GM18505 (cell line): Measurements from ENCODE around the gene MIPOL1.
"Not testable (repeated sequence)": the region's sequence is repeated elsewhere in the genome, so short reads cannot be mapped to it uniquely, and the experiment has no call there.

Experiments used
- ATAC-seq: cut with Tn5 transposase; IDR thresholded peaks from one replicate; pipeline ENCODE4 v1.9.1; 2021; ENCODE audit not compliant: unreplicated experiment
- POLR2A ChIP-seq: IDR thresholded peaks from 4 replicates; pipeline ENCODE4 v1.6.1; 2011; ENCODE audit warnings: borderline replicate concordance; ENCODE audit not compliant: insufficient read depth, insufficient read length; ENCODE audit errors: extremely low read depth

The MIPOL1 gene

DNA sequence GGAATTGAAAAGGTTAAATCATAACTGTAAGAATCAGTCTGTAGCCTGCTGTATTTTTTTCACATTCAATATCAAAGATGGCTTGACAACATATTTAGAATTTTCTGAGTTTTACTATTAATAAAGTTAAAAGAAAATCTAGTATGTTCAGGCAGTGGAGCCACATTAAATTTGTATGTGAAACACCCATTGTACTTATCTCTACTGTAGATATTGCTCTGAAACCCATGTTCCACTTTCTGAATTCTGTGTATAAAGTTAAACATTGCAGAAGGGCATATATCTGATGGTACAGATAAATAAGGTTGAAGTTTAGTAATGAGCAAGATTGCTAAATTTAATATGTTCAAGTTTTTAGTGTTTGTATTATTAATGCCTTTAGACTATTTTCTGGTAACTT lies 224.6 kb downstream of the MIPOL1 start:
- TF ChIP-seq POLR2A, result no peak

DNA sequence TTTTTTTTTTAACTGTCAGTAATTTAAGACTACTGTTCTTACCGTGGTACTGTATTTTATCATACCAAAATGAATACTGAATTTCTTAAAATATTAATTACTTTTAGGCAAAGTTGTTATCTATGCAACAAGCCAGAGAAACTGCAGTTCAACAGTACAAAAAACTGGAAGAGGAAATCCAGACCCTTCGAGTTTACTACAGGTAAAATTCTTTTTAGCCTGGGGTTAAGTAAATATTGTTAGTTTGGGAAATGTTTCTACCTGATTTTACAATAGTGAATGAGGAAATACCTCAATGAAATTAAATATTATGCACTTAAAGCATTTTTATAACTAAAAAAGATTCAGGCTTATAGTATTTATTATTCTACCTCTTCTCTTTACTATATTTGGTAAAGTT lies 225.0 kb downstream of the MIPOL1 start:
- no peak for ATAC-seq
- TF ChIP-seq POLR2A, result no peak

More for the DNA sequence above, 224.6 kb downstream of the MIPOL1 start:
- ATAC-seq, result no peak

DNA sequence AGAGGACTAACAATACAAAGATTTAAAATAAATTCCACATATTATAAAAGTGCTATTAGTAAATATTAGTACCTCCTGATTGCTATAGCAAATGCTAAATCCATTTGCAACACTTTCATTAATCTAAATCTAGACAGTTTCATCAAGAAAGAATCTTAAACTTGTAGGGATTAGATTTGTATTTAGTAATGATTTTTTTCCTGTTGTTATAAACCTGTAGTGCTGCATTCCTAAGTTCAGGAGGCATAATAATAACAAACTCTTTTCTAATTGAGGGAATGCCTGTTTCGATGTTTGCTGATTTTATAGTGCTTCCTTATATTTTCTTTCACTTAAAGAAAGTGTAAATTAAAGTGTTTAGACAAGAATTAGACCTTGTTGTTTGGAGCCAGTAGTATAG lies 231.2 kb downstream of the MIPOL1 start:
- ATAC-seq, result no peak
- no peak for TF ChIP-seq POLR2A

DNA sequence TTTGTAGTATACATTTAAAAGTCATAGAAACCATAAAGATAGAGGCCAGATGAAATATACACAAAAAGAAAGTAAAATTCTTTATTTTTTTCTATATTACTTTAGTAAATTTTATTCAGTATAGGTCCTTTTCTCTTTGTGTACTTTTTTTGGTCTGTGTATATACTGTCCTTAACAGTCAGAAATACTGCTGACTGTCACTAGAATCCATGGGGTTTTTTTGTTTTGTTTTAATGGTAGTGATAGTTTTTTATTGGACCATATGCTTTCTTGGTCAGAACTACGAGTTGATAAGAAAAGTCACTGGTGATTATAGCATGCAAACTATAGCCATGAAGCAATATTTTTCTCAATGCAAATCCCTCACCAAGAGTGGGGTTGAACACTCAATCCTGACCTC lies 231.9 kb downstream of the MIPOL1 start:
- ATAC-seq, result no peak
- no peak for TF ChIP-seq POLR2A

DNA sequence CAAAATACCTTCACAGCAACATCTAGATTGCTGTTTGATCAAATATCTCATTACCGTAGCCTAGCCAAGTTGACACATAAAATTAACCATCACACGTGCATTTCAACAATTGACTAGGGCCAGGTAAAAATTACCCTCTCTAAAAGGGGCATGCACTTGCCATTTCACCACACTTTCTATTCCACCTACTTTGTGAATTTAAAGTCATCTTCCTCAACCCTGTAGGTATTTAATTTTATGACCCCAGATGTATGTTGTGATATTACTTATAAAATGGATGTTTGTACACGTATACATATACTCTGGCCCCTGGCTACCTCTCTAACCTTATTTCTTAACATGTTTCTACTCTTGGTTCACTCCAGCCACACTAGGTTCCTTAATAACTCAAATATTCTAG lies 237.1 kb downstream of the MIPOL1 start:
- no peak for TF ChIP-seq POLR2A

DNA sequence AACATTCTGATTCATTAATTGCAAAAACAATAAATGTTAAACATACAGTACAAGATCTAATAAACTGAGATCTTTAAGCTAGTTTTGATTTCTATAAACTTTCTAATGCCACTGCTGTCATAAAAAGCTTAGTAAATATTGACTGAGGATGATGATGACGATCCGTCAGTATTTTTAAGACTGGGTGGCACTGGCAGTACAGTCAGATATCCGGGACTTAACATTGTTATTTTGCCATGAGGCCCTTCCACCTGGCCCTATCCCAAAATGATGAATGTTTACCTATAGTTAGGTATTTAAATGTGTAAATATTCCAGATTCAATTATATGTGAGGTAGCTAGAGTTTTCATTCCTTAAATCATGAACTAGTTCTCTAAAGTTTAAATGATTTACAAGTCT lies 238.8 kb downstream of the MIPOL1 start:
- TF ChIP-seq POLR2A, result no peak

More for the DNA sequence above, 237.1 kb downstream of the MIPOL1 start:
- no peak for ATAC-seq

DNA sequence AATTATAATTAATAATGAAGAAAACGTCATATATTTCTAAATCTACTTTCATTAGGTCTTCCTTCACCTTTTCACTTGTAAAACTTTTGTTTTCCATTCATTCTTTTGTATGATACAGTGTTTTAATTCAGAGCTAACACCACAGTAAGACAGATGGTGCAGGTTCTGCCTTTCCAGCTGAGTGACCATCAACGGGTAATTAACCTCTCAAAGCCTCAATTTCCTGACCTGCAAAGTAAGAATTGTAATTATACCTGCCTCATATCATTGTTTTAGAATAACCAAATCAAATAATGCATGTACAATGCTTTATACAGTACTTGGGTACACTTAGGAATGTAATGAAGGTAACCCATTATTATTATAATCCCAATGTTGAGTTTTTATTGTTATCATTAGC lies 239.8 kb downstream of the MIPOL1 start:
- ATAC-seq, result no peak
- no peak for TF ChIP-seq POLR2A

More for the DNA sequence above, 238.8 kb downstream of the MIPOL1 start:
- no peak for ATAC-seq

DNA sequence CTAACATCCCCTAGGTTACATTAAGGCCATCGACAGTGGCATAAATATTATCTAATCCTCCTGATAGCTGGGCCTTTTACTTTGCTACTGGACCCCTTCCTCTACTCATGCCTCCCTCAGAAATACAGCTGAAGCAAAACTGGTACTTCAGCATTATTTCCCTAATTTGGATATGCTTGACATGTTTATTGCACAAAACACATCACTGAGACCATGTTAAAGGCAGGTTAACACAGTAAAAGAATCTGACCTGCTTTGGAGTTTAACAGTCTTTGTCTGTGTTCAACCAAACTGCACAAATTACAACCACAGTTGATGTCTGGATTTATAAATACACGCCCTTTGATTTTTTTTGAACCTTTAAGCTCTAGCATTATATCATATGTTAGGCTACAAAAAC lies 240.7 kb downstream of the MIPOL1 start:
- ATAC-seq, result no peak
- TF ChIP-seq POLR2A, result no peak

DNA sequence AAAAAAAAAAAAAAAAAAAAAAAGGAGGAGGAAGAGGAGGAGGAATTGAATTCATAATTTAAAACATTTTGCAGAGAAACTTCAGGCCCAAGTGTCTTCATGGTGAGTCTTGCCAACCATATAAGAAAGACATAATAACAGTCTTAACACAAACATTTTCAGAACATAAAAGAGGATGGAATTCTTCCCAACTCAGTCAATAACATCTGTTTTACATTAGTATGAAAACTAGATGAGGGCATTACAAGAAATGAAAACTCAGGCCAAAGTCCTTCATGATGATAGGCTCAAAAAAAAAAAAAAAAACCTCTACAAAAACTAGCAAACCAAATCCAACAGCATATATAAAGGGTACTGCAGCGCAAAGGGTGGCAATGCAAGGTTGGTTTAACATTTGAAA lies 245.7 kb downstream of the MIPOL1 start:
- no peak for TF ChIP-seq POLR2A
- no peak for ATAC-seq

DNA sequence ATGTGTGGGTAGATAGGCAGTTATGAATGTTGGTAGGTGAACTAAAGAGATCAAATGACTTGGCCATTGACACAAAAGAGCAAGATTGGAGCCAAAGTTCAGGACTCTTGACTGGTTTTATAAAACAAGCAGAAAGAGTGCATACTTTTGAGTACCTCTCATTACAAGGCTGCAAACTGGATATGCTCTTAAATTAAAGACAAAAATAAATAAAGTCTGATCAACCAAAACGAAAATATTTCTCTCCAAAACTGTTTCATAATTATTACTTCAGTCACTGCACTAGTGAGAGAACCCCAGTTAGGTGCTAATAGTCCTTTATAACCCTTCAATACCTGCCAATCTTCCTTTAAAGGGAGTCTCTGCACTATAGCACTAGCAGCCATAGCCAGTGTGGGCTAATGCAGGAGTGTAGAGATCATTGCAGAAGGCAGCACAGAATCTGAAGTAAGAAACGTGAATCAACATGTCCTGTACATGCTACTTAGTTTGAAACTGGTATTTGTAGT lies 250.2 kb downstream of the MIPOL1 start:
- ATAC-seq, result no peak
- TF ChIP-seq POLR2A, result no peak

DNA sequence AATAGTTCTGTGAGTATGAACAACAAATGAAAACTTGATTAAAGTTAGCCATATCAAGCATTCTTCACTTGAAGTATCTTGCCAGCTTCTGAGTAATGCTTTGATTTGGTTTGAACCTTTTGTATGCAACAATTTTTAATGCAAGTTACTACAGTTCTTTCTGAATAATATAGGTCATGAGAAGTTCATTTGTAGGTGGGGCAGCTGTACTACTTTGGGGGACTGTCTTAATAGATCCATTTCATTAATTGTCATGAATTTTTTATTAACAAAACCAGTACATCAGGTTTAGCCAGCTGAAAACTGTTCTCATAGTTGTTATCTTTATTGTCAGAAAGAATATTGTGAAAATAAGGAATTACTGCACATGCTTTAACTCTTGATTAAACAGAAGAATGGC lies 254.6 kb downstream of the MIPOL1 start:
- no peak for TF ChIP-seq POLR2A
- ATAC-seq, result no peak

DNA sequence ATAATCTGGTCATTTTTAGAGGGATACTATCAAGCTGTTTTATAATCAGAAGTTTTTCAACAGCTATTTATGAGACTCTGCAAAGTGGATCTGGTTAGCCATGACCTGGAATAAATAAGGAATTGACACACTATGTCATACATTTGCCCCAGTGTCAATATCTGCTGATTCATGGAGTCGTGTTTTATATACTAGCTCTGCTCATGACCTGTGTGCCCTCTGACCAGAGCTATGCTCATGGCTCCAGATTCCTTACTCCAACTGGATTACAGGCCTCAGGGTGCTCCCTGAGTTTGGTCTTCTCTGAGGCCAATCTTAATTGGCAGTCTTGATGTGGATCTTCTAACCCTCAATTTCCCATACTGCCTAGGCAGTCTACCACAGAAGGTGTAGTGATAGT lies 256.2 kb downstream of the MIPOL1 start:
- ATAC-seq, result no peak
- no peak for TF ChIP-seq POLR2A

DNA sequence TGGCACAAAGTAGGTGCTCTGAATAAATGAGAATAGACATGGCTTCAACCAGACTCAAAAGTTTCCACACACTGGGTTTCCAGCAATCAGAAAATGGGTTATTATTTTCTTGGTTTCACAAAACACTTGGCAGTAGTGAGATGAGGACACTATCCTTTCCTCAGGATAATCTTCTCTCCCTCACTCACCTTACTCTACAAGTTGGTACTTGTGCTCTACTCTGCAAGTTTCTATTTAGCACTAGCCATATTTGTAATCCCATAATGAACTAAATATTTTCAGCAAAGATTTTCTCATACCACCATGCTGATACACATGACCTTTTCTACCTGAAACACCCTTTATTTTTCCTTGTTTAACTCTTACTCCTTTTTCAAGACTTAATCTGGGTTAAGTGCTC lies 259.6 kb downstream of the MIPOL1 start:
- no peak for ATAC-seq
- no peak for TF ChIP-seq POLR2A

DNA sequence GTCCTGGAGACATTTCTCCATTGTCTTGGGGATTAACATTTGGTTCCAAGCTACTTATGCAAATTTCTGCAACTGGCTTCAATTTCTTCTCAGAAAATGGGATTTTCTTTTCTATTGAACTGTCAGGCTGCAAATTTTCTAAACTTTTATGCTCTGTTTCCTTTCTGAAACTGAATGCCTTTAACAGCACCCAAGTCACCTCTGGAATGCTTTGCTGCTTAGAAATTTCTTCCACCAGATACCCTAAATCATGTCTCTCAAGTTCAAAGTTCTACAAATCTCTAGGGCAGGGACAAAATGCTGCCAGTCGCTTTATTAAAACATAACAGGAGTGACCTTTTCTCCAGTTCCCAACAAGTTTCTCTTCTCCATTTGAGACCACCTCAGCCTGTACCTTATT lies 264.7 kb downstream of the MIPOL1 start:
- ATAC-seq, result not testable (repeated sequence)

DNA sequence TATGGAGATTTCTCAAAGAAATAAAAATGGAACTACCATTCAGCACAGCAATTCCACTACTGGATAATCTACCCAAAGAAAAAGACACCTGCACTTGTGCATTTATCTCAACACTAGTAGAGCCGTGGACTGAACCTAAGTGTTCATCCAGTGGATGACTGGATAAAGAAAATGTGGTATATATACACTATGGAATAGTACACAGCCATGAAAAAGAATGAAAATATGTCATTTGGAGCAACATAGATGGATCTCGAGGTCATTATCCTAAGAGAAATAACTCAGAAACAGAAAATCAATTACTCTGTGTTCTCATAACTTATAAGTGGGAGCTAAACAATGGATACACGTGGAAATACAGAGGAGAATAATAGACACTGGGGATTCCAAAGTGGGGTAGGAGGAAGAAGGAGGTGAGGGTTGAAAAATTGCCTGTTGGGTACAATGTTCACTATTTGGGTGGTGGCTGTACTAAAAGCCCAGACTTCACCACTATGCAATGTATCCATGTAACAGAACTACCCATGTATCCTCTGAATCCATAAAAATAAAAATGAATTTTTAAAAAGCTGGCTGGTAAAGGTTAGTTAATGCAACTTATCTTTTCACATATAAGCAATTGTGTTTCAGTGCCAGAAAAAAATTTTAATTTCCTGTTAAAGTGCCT lies 266.6 kb downstream of the MIPOL1 start:
- ATAC-seq, result no peak
- TF ChIP-seq POLR2A, result no peak
